Ammon's horn (tissue), 1 donor: ENCODE measurements around the gene PLD6.
A peak's percentile ranks its signal among the peaks of the same experiment; 100 is the strongest.
"Not testable (repeated sequence)": the region's sequence is repeated elsewhere in the genome, so short reads cannot be mapped to it uniquely, and the experiment has no call there.

ENCODE experiments used
- DNase-seq: peaks from one replicate; pipeline ENCODE4 v3.0.0-alpha.2; 2016; ENCODE audit warnings: low spot score

PLD6 gene

DNA sequence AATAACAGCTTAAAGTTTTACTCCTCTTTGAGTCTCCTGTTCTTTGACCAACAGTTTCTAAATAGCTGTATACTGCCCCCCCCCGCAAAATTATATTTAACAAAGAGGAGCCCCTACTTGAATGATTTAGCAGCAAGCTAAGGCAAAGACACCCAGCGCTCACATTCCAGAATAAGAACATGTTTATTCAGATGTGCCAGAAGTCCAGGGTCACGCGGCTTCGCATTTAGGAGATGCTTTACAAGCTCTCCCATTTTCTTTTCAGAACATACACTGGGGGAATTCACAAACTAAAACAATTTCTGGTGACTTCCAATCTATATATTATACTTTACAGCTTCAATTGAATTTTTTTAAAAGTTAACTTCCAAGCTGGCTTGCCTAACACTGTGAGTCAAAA is 5.3 kb downstream of the PLD6 start:
- no peak for DNase-seq

- DNase-seq: no peak
Measured at GRCh38 chr17:17200311-17200710, 5.8 kb downstream of the PLD6 start.

DNA sequence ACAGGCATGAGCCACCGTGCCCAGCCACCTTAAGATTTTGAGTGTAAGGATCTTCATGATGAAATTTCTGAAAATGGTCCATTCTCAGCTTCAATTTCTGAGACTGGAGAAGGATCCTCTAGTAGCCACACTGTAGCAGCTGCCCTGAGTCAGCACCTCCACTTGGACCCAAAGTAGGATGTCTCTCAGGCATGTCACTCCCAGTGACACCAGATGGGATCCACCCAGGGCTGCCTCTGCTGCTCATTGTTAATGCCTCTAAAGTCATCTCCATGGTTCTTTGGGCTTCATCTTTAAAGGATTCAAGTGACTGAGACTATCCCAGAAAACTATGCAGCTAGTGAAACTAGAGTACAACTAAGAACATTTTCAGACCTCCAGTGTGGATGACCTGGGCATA is 7.9 kb downstream of the PLD6 start:
- DNase-seq: no peak

DNA sequence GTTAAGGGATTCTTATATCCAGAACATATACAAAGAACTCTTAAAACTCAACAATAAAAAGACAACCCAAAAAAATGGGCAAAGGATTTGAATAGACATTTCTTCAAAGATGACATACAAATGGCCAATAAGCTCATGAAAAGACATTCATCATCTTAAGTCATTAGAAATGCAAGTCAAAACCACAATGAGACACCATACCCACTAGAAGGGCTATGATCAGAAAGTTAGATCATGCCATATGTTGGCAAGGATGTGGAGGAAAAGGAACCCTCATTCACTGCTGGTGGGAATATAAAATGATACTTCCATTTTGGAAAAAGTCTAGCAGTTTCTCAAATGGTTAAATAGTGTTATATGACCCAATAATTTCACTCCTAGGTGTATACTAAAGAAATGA is 9.4 kb downstream of the PLD6 start:
- DNase-seq: no peak

GRCh38 chr17:17195466-17195865 is 10.7 kb downstream of the PLD6 start:
- DNase-seq: not testable (repeated sequence)

GRCh38 chr17:17191961-17192381 is 14.2 kb downstream of the PLD6 start:
- DNase-seq: peak; percentile 29

GRCh38 chr17:17191346-17191792 is 14.8 kb downstream of the PLD6 start:
- DNase-seq: no peak

GRCh38 chr17:17190188-17190587 is 15.9 kb downstream of the PLD6 start:
- no peak for DNase-seq

- DNase-seq: no peak
Measured at GRCh38 chr17:17189559-17189958, 16.6 kb downstream of the PLD6 start.

DNA sequence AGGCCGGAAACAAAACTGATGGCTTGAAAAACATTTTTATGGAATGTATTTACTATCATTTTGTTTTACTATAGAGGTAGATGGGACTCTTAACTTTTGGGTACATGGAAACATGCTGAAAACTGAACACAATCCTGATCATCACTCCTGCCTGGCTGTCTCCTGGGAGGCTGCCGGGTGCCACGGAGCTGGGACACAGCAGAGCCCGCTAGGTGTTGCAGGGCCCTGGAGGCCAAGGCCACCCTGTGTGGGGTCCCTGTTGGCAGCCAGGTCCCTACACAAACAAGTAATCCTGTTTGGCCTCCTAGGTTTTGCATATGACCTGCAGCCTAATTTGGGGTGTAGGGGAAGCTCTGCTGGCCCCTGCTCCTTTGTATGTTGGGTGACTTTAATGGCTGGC is 17.5 kb downstream of the PLD6 start:
- no peak for DNase-seq

DNA sequence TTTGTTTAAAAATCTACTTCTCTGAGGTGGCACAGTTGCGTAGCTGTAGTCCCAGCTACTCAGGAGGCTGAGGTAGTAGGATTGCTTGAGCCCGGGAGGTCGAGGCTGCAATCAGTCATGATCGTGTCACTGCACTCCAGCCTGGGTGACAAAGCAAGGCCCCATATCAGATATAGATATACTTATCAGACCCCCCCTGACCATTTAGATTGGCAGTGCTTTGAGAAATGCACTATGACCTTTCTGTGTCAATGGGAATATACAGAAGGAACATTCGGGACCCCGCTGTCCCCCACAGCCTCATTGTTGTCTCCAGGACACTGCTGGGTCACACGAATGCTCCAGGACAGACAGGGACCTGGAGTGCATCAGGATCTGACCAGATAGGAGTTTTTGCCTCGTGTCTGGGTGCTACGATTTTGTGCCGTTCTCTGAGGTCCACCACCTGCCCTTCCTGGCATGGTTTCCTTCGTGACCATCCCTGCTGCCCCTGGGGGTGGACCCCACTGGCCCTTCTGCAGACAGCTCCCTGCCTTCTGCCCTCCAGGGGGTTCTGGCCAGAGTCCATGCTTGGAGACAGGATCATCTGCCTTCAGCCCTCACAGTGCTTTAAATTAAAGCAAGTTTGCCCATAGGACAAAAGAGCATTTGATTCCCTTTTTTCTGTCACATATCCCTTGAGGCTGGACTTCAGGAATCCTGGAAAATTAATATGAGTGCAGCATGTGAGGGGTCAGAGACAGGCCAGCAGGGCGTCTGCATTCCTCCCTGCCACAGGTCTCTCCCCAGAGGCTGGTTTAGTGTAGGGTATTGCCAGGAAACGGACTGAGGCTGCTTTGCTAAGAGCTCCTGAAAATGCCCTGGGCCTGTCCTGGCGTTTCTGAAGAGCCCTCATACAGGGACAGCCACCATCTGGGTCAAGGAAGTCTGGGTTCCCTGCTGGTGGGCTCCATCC is 19.3 kb downstream of the PLD6 start:
- no peak for DNase-seq

- no peak for DNase-seq
Measured at GRCh38 chr17:17186051-17186450, 20.1 kb downstream of the PLD6 start.

- not testable (repeated sequence) for DNase-seq
Measured at GRCh38 chr17:17184985-17185757, 21.0 kb downstream of the PLD6 start.

DNA sequence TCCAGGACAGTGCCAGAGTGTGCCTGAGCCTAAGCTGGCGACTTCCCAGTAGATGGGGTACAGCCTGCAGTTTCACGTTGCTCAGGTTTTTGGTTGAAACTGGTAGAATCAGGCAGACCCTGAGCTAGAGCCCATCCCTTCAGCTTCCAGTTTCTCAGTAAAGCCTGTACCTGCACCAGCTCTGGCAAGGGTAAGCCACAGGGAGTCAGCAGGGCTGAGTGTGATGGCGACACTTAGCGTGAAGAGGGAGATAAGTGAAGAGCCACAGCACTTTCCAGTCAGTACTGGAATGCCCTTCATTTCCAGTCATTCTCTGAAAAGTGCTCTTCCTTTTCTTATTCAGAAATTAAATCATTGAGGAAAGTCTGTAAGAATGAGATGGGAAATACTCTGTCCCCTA is 22.4 kb downstream of the PLD6 start:
- no peak for DNase-seq

- no peak for DNase-seq
Measured at GRCh38 chr17:17182598-17183136, 23.5 kb downstream of the PLD6 start.

DNA sequence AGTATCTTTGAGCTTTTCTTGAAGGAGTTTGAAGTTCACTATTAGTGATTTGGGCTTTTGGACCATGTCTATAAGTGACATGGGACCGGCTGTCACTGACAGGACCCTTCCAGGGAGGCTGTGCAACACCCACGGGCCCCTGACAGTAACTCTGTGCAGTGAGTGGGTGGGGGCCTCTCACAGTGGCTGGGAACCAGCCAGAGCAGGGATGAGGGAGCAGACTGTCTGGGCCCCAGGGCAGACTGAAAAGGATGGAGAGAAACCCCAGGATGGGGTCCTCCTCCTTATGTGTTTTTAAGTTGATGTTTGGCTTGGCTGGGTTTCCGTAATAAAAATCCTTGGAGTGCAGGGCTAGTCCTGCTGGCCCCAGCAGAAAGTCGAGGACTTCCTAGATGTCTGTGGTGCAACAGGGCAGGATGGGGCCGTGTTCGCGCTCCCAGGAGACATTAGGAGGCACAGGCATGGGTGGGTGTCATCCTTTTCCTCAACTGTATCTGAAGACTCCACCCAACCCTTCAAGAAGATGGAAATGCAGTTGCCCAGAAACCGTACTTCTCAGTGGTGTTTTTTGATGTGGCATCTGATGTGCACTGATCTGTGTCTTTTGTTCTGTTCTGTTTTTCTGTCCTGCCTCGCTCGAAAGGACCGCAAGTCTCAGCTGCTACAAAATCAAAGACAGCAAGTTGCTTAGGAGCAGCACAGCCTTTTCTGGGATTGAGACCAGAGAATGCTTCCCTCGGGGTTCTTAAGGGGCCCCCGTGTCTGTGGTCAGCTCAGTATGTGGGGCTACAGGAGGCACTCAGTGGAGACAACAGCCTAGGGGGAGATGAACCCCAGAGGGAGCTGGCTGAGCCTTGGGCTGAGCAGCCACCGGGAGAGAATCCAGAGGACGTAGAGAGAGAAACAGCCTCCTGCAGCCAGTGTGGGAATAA is 24.2 kb downstream of the PLD6 start:
- no peak for DNase-seq

- DNase-seq: no peak
Measured at GRCh38 chr17:17180741-17181525, 25.2 kb downstream of the PLD6 start.

DNA sequence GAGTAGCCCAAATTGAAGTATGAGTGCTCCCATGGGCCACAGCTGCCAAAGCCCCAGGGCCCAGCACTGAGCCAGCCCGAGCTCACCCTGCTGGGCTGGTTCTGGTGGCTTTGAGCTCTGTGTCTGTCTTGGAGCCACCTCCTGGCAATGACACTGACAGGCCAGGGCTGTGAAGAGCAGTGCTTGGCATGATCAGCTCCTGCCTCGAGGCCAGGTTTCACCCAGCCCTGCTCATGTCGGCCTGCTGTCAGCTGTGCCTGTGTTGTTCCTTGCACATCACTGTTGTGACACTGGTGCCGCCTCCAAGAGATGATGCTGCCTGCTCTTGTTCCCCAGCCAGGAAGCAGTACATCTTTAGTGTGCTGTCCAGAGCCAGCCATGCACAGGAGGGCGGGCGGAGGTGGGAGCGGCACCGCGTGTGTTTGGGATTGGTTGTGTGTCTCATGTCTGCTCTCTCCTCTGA is 26.0 kb downstream of the PLD6 start:
- DNase-seq: peak; percentile 50

DNA sequence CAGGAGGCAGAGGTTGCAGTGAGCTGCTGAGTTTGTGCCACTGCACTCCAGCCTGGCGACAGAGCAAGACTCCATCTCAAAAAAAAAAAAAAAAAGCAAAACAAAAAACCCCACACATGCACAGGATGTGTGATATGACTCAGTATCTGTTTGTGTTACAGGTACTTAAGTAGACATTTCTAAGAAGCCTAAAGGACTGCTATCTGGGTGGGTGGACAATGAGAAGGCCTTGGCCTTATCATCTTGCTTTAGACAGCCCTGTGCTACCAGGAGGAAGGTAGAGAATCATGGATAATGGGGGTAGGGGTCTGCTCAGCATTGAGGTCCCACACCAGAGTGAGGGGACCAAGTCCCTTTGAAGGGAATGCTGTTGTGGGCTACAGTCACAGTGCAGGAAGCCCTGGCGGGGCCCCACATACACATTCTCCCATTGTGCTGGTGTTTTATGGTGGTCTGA is 26.7 kb downstream of the PLD6 start:
- no peak for DNase-seq

GRCh38 chr17:17177176-17177575 is 29.0 kb downstream of the PLD6 start:
- no peak for DNase-seq

DNA sequence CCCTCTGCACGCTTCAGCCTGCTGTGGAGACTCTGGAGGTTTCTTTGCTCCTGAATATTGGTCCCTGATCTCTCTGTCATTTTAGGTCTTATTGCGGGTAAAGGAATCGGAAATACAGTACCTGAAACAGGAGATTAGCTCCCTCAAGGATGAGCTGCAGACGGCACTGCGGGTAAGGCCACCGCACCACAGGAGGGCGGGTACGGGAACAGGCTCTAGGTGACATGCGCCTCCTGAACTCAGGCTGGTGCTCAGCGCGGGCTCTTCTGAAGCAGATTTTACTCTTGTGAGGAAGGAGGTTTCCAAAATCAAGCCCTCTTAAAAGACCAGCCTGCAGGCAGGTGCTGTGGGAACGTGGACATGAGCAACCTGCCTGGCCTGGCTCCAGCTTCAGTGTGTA is 29.8 kb downstream of the PLD6 start:
- no peak for DNase-seq
